ENCODE measurements around the gene PTPRG. TPM values are rescaled to one million over a fixed set of nuclear protein-coding genes. Genes with fewer than 3 reads are reported as not detected.

PTPRG gene
- total RNA-seq, 2 experiments from 2014 or later: 0.10 TPM; not detected in 1

GRCh38 chr3:61901496-61901895, 340.1 kb downstream of the PTPRG start:
- no peaks in the 10 kb centered on the region for H3K36me3 Mint-ChIP-seq
- H3K27ac Mint-ChIP-seq: no peak overlapping the region
- intact Hi-C loops (cut with micrococcal nuclease): no loop called here
- CTCF ChIA-PET: no interaction called here
- POLR2A ChIA-PET: no interaction called here
- H3K4me1 Mint-ChIP-seq (ENCODE audit: low read depth): no peaks in the 10 kb centered on the region
- H3K27me3 Mint-ChIP-seq: no peaks in the 10 kb centered on the region
- H3K9me3 Mint-ChIP-seq: no peaks in the 10 kb centered on the region
- no peak for DNase-seq
- no peak overlapping the region for H3K4me3 Mint-ChIP-seq

GRCh38 chr3:61901986-61902385, 340.6 kb downstream of the PTPRG start:
- Mint-ChIP-seq H3K9me3 (no peaks in the 10 kb centered on the region), H3K36me3 (no peaks in the 10 kb centered on the region), H3K27me3 (no peaks in the 10 kb centered on the region), H3K27ac (no peak overlapping the region), H3K4me1 (ENCODE audit: low read depth) (no peaks in the 10 kb centered on the region), H3K4me3 (no peak overlapping the region)
- intact Hi-C loops (cut with micrococcal nuclease): no loop called here
- no peak for DNase-seq
- CTCF ChIA-PET: no interaction called here
- POLR2A ChIA-PET: no interaction called here

- DNase-seq: no peak
- Mint-ChIP-seq H3K36me3 (no peaks in the 10 kb centered on the region), H3K4me3 (no peak overlapping the region), H3K4me1 (ENCODE audit: low read depth) (no peaks in the 10 kb centered on the region), H3K27me3 (no peaks in the 10 kb centered on the region), H3K27ac (no peak overlapping the region), H3K9me3 (no peaks in the 10 kb centered on the region)
- intact Hi-C loops (cut with micrococcal nuclease): no loop called here
- ChIA-PET CTCF (no interaction called here), POLR2A (no interaction called here)
Measured at GRCh38 chr3:61903074-61903473, 341.7 kb downstream of the PTPRG start.

GRCh38 chr3:61903931-61904657, 342.7 kb downstream of the PTPRG start:
- H3K4me1 Mint-ChIP-seq (ENCODE audit: low read depth): no peaks in the 10 kb centered on the region

GRCh38 chr3:61907210-61907795, 345.9 kb downstream of the PTPRG start:
- no peak for DNase-seq
- Mint-ChIP-seq H3K9me3 (no peaks in the 10 kb centered on the region), H3K4me3 (no peak overlapping the region), H3K27ac (no peak overlapping the region), H3K4me1 (ENCODE audit: low read depth) (no peaks in the 10 kb centered on the region), H3K27me3 (no peaks in the 10 kb centered on the region), H3K36me3 (no peaks in the 10 kb centered on the region)
- ChIA-PET CTCF (no interaction called here), POLR2A (no interaction called here)
- intact Hi-C loops (cut with micrococcal nuclease): no loop called here

More at GRCh38 chr3:61903931-61904657, 342.7 kb downstream of the PTPRG start:
- no peak overlapping the region for H3K4me3 Mint-ChIP-seq
- no peaks in the 10 kb centered on the region for H3K36me3 Mint-ChIP-seq
- no peaks in the 10 kb centered on the region for H3K27me3 Mint-ChIP-seq
- ChIA-PET POLR2A (no interaction called here), CTCF (no interaction called here)
- no peak for DNase-seq
- intact Hi-C loops (cut with micrococcal nuclease): no loop called here
- H3K27ac Mint-ChIP-seq: no peak overlapping the region
- no peaks in the 10 kb centered on the region for H3K9me3 Mint-ChIP-seq

GRCh38 chr3:61908382-61908781, 347.0 kb downstream of the PTPRG start:
- ChIA-PET CTCF (no interaction called here), POLR2A (no interaction called here)
- no peak overlapping the region for H3K27ac Mint-ChIP-seq
- no peaks in the 10 kb centered on the region for H3K27me3 Mint-ChIP-seq
- no peaks in the 10 kb centered on the region for H3K9me3 Mint-ChIP-seq
- H3K36me3 Mint-ChIP-seq: no peaks in the 10 kb centered on the region
- no peak for DNase-seq
- no peak overlapping the region for H3K4me3 Mint-ChIP-seq
- no peaks in the 10 kb centered on the region for H3K4me1 Mint-ChIP-seq (ENCODE audit: low read depth)
- intact Hi-C loops (cut with micrococcal nuclease): no loop called here

GRCh38 chr3:61910732-61911131, 349.4 kb downstream of the PTPRG start:
- Mint-ChIP-seq H3K27me3 (no peaks in the 10 kb centered on the region), H3K4me1 (ENCODE audit: low read depth) (no peaks in the 10 kb centered on the region), H3K4me3 (no peak overlapping the region), H3K9me3 (no peaks in the 10 kb centered on the region), H3K36me3 (no peaks in the 10 kb centered on the region), H3K27ac (no peak overlapping the region)
- DNase-seq: no peak
- POLR2A ChIA-PET: no interaction called here
- CTCF ChIA-PET: no interaction called here
- intact Hi-C loops (cut with micrococcal nuclease): no loop called here

- intact Hi-C loops (cut with micrococcal nuclease): no loop called here
- ChIA-PET CTCF (no interaction called here), POLR2A (no interaction called here)
- Mint-ChIP-seq H3K9me3 (no peaks in the 10 kb centered on the region), H3K27me3 (no peaks in the 10 kb centered on the region), H3K27ac (no peak overlapping the region), H3K4me1 (ENCODE audit: low read depth) (no peaks in the 10 kb centered on the region), H3K36me3 (no peaks in the 10 kb centered on the region), H3K4me3 (no peak overlapping the region)
- DNase-seq: no peak
Measured at GRCh38 chr3:61912158-61912557, 350.8 kb downstream of the PTPRG start.

GRCh38 chr3:61913701-61914100, 352.3 kb downstream of the PTPRG start:
- Mint-ChIP-seq H3K27ac (no peak overlapping the region), H3K36me3 (no peaks in the 10 kb centered on the region), H3K4me3 (no peak overlapping the region), H3K27me3 (peaks cover 2% of the 10 kb centered on the region), H3K9me3 (no peaks in the 10 kb centered on the region), H3K4me1 (ENCODE audit: low read depth) (no peaks in the 10 kb centered on the region)
- intact Hi-C loops (cut with micrococcal nuclease): no loop called here
- ChIA-PET POLR2A (no interaction called here), CTCF (no interaction called here)
- no peak for DNase-seq

- Mint-ChIP-seq H3K27ac (no peak overlapping the region), H3K4me3 (no peak overlapping the region), H3K4me1 (ENCODE audit: low read depth) (no peaks in the 10 kb centered on the region), H3K9me3 (no peaks in the 10 kb centered on the region), H3K36me3 (no peaks in the 10 kb centered on the region), H3K27me3 (peaks cover 2% of the 10 kb centered on the region)
- DNase-seq: no peak
- intact Hi-C loops (cut with micrococcal nuclease): no loop called here
- ChIA-PET CTCF (no interaction called here), POLR2A (no interaction called here)
Measured at GRCh38 chr3:61914276-61914675, 352.9 kb downstream of the PTPRG start.

GRCh38 chr3:61915296-61915695, 353.9 kb downstream of the PTPRG start:
- intact Hi-C loops (cut with micrococcal nuclease): no loop called here
- Mint-ChIP-seq H3K4me1 (ENCODE audit: low read depth) (no peaks in the 10 kb centered on the region), H3K36me3 (no peaks in the 10 kb centered on the region), H3K4me3 (no peak overlapping the region), H3K27ac (no peak overlapping the region), H3K27me3 (peaks cover 2% of the 10 kb centered on the region), H3K9me3 (no peaks in the 10 kb centered on the region)
- DNase-seq: no peak
- ChIA-PET POLR2A (no interaction called here), CTCF (no interaction called here)

GRCh38 chr3:61919371-61919770, 358.0 kb downstream of the PTPRG start:
- intact Hi-C loops (cut with micrococcal nuclease): no loop called here
- no peak for DNase-seq
- H3K27me3 Mint-ChIP-seq: peaks cover 2% of the 10 kb centered on the region
- no peaks in the 10 kb centered on the region for H3K4me1 Mint-ChIP-seq (ENCODE audit: low read depth)
- ChIA-PET POLR2A (no interaction called here), CTCF (no interaction called here)
- no peak overlapping the region for H3K4me3 Mint-ChIP-seq
- H3K9me3 Mint-ChIP-seq: no peaks in the 10 kb centered on the region
- H3K27ac Mint-ChIP-seq: no peak overlapping the region
- H3K36me3 Mint-ChIP-seq: no peaks in the 10 kb centered on the region

- POLR2A ChIA-PET: no interaction called here
- peaks cover 2% of the 10 kb centered on the region for H3K27me3 Mint-ChIP-seq
- CTCF ChIA-PET: no interaction called here
- H3K36me3 Mint-ChIP-seq: no peaks in the 10 kb centered on the region
- H3K4me3 Mint-ChIP-seq: no peak overlapping the region
- DNase-seq: no peak
- no peak overlapping the region for H3K27ac Mint-ChIP-seq
- intact Hi-C loops (cut with micrococcal nuclease): no loop called here
- no peaks in the 10 kb centered on the region for H3K4me1 Mint-ChIP-seq (ENCODE audit: low read depth)
- no peaks in the 10 kb centered on the region for H3K9me3 Mint-ChIP-seq
Measured at GRCh38 chr3:61922118-61922517, 360.7 kb downstream of the PTPRG start.

All from activated CD4-positive, alpha-beta memory T cell treated with anti-CD3 and anti-CD28 coated beads for 36 hours (primary cell).